NT2/D1 (cell line): ENCODE measurements around the gene BICC1.

Experiments used
- DNase-seq: peaks from one replicate; pipeline ENCODE4 v3.0.0-alpha.2; 2011; ENCODE audit warnings: low read depth, low spot score
- H3K27me3 ChIP-seq: 2 replicates; pipeline ENCODE4 v1.6.0; 2011; ENCODE audit warnings: mild to moderate bottlenecking; ENCODE audit not compliant: insufficient read length, insufficient read depth
- H3K36me3 ChIP-seq: 2 replicates; pipeline ENCODE4 v1.6.1; 2011; ENCODE audit warnings: mild to moderate bottlenecking, low read length, mixed read lengths; ENCODE audit not compliant: insufficient read depth, insufficient read length
- H3K4me1 ChIP-seq: 2 replicates; pipeline ENCODE4 v1.5.1; 2011; ENCODE audit not compliant: insufficient read depth, insufficient read length
- H3K4me3 ChIP-seq: 2 replicates; pipeline ENCODE4 v1.5.1; 2011; ENCODE audit warnings: low read depth; ENCODE audit not compliant: insufficient read length
- H3K9ac ChIP-seq: 2 replicates; pipeline ENCODE4 v1.6.0; 2011; ENCODE audit warnings: low read depth; ENCODE audit not compliant: insufficient read length
- H3K9me3 ChIP-seq: 2 replicates; pipeline ENCODE4 v1.5.1; 2011; ENCODE audit warnings: mild to moderate bottlenecking, low read length; ENCODE audit not compliant: insufficient read depth
- SUZ12 ChIP-seq: IDR thresholded peaks from 2 replicates; pipeline ENCODE4 v1.6.1; 2011; ENCODE audit not compliant: insufficient read length, insufficient read depth; ENCODE audit errors: extremely low read depth
- YY1 ChIP-seq: IDR thresholded peaks from 2 replicates; pipeline ENCODE4 v1.6.1; 2011; ENCODE audit not compliant: insufficient read length, insufficient read depth
- ZNF274 ChIP-seq: IDR thresholded peaks from 2 replicates; pipeline ENCODE4 v1.6.1; 2011; ENCODE audit warnings: mild to moderate bottlenecking, low read depth, low read length

Gene BICC1

GRCh38 chr10:58782876-58783851, 270.5 kb downstream of the BICC1 start:
- H3K4me1 ChIP-seq: no peaks in the 10 kb centered on the region
- no peak overlapping the region for H3K4me3 ChIP-seq
- H3K36me3 ChIP-seq: no peaks in the 10 kb centered on the region
- no peak for DNase-seq
- H3K27me3 ChIP-seq: no peaks in the 10 kb centered on the region
- no peaks in the 10 kb centered on the region for H3K9me3 ChIP-seq
- TF ChIP-seq ZNF274 (no peak), SUZ12 (no peak), YY1 (no peak)
- H3K9ac ChIP-seq: no peak overlapping the region

- Histone ChIP-seq H3K36me3 (no peaks in the 10 kb centered on the region), H3K9me3 (no peaks in the 10 kb centered on the region), H3K27me3 (no peaks in the 10 kb centered on the region), H3K4me1 (no peaks in the 10 kb centered on the region), H3K4me3 (no peak overlapping the region), H3K9ac (no peak overlapping the region)
- no peak for DNase-seq
- TF ChIP-seq YY1 (no peak), ZNF274 (no peak), SUZ12 (no peak)
Observed at GRCh38 chr10:58784361-58784760, 271.7 kb downstream of the BICC1 start.

DNA sequence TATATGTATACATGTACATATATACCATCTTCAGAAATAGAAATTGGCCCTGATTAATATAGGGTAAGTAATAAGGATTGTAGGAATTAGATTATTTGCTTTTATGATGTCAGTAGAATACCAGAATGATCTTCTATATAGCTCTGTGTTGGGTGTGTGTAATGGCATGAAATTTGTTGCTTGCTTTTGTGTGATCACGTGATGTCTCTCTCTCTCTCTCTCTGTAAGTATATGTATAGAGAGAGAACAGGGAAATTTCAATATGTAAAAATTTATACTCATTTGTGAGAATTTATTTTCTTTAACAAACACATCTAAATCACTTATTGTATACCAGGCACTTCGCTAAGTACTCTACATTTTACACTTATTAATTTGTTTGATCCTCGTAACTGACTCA, 272.7 kb downstream of the BICC1 start:
- no peaks in the 10 kb centered on the region for H3K4me1 ChIP-seq
- H3K9ac ChIP-seq: no peak overlapping the region
- H3K36me3 ChIP-seq: no peaks in the 10 kb centered on the region
- H3K4me3 ChIP-seq: no peak overlapping the region
- no peak for DNase-seq
- no peaks in the 10 kb centered on the region for H3K9me3 ChIP-seq
- no peaks in the 10 kb centered on the region for H3K27me3 ChIP-seq
- TF ChIP-seq YY1: no peak
- no peak for TF ChIP-seq SUZ12

GRCh38 chr10:58791137-58791536, 278.5 kb downstream of the BICC1 start:
- no peaks in the 10 kb centered on the region for H3K4me1 ChIP-seq
- no peaks in the 10 kb centered on the region for H3K36me3 ChIP-seq
- H3K9me3 ChIP-seq: no peaks in the 10 kb centered on the region
- no peak overlapping the region for H3K9ac ChIP-seq
- H3K27me3 ChIP-seq: no peaks in the 10 kb centered on the region
- TF ChIP-seq ZNF274 (no peak), SUZ12 (no peak), YY1 (no peak)
- DNase-seq: no peak
- H3K4me3 ChIP-seq: no peak overlapping the region

DNA sequence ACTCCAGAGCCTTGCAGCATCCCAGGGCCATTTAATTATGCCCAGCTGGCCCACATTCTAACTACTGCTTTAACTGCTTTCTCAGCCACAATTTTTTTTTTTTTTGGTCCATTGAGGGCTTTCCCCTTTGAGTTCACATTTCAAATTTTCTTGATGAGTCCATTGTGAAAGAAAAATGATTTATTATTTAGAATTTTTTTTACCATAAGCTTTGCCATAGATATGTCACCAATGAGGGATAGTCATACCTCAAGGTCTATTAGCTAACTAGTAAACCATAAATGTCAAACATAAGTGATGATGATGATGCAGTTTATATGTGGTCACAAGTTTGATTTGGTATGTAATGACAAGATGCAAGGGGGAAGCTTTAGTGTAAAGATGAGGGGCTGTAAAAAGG, 282.9 kb downstream of the BICC1 start:
- no peaks in the 10 kb centered on the region for H3K27me3 ChIP-seq
- no peaks in the 10 kb centered on the region for H3K4me1 ChIP-seq
- no peak overlapping the region for H3K9ac ChIP-seq
- H3K36me3 ChIP-seq: no peaks in the 10 kb centered on the region
- TF ChIP-seq YY1 (no peak), ZNF274 (no peak), SUZ12 (no peak)
- no peaks in the 10 kb centered on the region for H3K9me3 ChIP-seq
- no peak for DNase-seq
- H3K4me3 ChIP-seq: no peak overlapping the region

- TF ChIP-seq YY1: no peak
- TF ChIP-seq SUZ12: no peak
- no peak for TF ChIP-seq ZNF274
- no peaks in the 10 kb centered on the region for H3K9me3 ChIP-seq
- H3K9ac ChIP-seq: no peak overlapping the region
- H3K27me3 ChIP-seq: no peaks in the 10 kb centered on the region
- H3K4me3 ChIP-seq: no peak overlapping the region
- H3K36me3 ChIP-seq: no peaks in the 10 kb centered on the region
- DNase-seq: no peak
- H3K4me1 ChIP-seq: no peaks in the 10 kb centered on the region
Observed at GRCh38 chr10:58796242-58796641, 283.6 kb downstream of the BICC1 start.

DNA sequence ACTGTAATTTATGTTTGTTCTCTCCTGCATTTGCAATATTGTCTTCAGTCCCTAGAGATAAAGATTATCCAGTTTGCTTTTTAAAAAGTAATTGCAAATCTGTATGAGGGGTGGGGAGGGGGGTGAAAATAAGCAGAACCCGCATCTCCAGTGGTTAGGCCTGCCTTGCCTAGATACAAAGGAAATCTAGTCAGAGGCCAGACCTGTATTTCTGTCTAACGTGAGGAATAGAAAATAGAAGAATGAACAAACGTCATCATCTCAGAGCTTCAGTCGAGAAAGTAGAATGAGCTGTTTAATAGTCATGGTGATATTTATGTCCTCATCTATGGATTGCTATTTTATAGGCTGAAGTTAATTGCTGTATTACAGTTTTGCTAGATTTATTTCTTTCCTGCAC, 284.2 kb downstream of the BICC1 start:
- Histone ChIP-seq H3K9ac (no peak overlapping the region), H3K27me3 (no peaks in the 10 kb centered on the region), H3K4me1 (no peaks in the 10 kb centered on the region), H3K9me3 (no peaks in the 10 kb centered on the region), H3K36me3 (no peaks in the 10 kb centered on the region), H3K4me3 (no peak overlapping the region)
- no peak for TF ChIP-seq ZNF274
- no peak for TF ChIP-seq YY1
- TF ChIP-seq SUZ12: no peak
- no peak for DNase-seq
